H1 (cell line): ENCODE results near the gene PRR14L. TPM values are rescaled to one million over a fixed set of nuclear protein-coding genes. Genes with fewer than 3 reads are reported as not detected.

Source experiments
- CTCF ChIA-PET: fragments of 300-600 bp; sonication (Branson Sonifier 250); formaldehyde crosslinking; loops from one replicate; lab custom pipeline; 2021; ENCODE audit not compliant: partially characterized antibody; lab: Charles Lee
- POLR2A ChIA-PET: fragments of 300-600 bp; sonication (Branson Sonifier 250); formaldehyde crosslinking; loops from one replicate; lab custom pipeline; 2021; ENCODE audit warnings: inconsistent platforms; ENCODE audit not compliant: partially characterized antibody; lab: Charles Lee
- DNase-seq, 2 experiments: peaks; one replicate each; pipeline versions ENCODE4 v3.0.0 to v3.0.0-alpha.2; 2010 to 2022; ENCODE audit warnings: low spot score in 2 of 2, low read depth in 1 of 2, mixed read lengths in 1 of 2
- FAIRE-seq: peaks from 2 replicates; lab custom pipeline; 2011; peaks lifted over from hg19 to GRCh38; lab: Jason Lieb, UNC
- H2AFZ ChIP-seq: 2 replicates; pipeline ENCODE4 v1.8.1; 2012; ENCODE audit warnings: low read length, inconsistent platforms
- H2AK5ac ChIP-seq: 2 replicates; pipeline ENCODE4 v1.6.1; 2013; ENCODE audit warnings: low read depth, low read length
- H2BK120ac ChIP-seq: replicated peaks from 2 replicates; pipeline ENCODE3; 2013; ENCODE audit warnings: low read depth, low read length, inconsistent platforms
- H2BK12ac ChIP-seq: 2 replicates; pipeline ENCODE4 v1.6.1; 2013; ENCODE audit warnings: low read depth, low read length
- H2BK15ac ChIP-seq: 2 replicates; pipeline ENCODE4 v1.6.1; 2013; ENCODE audit warnings: low read length
- H2BK20ac ChIP-seq: 2 replicates; pipeline ENCODE4 v1.6.1; 2013; ENCODE audit warnings: low read length
- H2BK5ac ChIP-seq: 2 replicates; pipeline ENCODE4 v1.6.1; 2013; ENCODE audit warnings: low read depth, low read length
- H3K14ac ChIP-seq: 2 replicates; pipeline ENCODE4 v1.6.1; 2013; ENCODE audit warnings: inconsistent platforms; ENCODE audit not compliant: insufficient read length
- H3K18ac ChIP-seq: 2 replicates; pipeline ENCODE4 v1.6.1; 2013; ENCODE audit warnings: low read length; ENCODE audit errors: extremely low read depth
- H3K23ac ChIP-seq: 2 replicates; pipeline ENCODE4 v1.6.1; 2013; ENCODE audit warnings: inconsistent platforms; ENCODE audit not compliant: insufficient read length
- H3K23me2 ChIP-seq: 2 replicates; pipeline ENCODE4 v1.6.1; 2013; ENCODE audit warnings: low read depth, low read length
- H3K27ac ChIP-seq: 2 replicates; pipeline ENCODE4 v1.6.1; 2011; ENCODE audit warnings: low read depth, low read length, inconsistent platforms
- H3K27me3 ChIP-seq, 4 experiments: replicated peaks in 1 of 4; 1 replicate in 1 of 4; 2 replicates in 3 of 4; pipeline versions ENCODE4 v1.6.1 to v1.8.1; 2011 to 2013; ENCODE audit warnings: low read length in 3 of 4, mild to moderate bottlenecking in 3 of 4, inconsistent platforms in 2 of 4, mixed read lengths in 2 of 4, moderate library complexity in 1 of 4; ENCODE audit not compliant: control insufficient read depth in 3 of 4, insufficient read depth in 3 of 4; ENCODE audit errors: extremely low read depth in 1 of 4
- H3K36me3 ChIP-seq, 4 experiments: 2 replicates each; pipeline versions ENCODE4 v1.6.1 to v1.8.1; 2011 to 2013; ENCODE audit warnings: mild to moderate bottlenecking in 4 of 4, low read length in 3 of 4, moderate library complexity in 2 of 4, control low read depth in 1 of 4, inconsistent platforms in 1 of 4; ENCODE audit not compliant: insufficient read depth in 4 of 4, control insufficient read depth in 2 of 4
- H3K4ac ChIP-seq: replicated peaks from 2 replicates; pipeline ENCODE3; 2013; ENCODE audit warnings: low read length, low read depth, mixed read lengths, inconsistent platforms; ENCODE audit not compliant: insufficient read length
- H3K4me1 ChIP-seq, 4 experiments: replicated peaks in 1 of 4; 1 replicate in 1 of 4; 2 replicates in 3 of 4; pipeline versions ENCODE4 v1.6.1 to v1.8.1; 2011 to 2013; ENCODE audit warnings: low read length in 3 of 4, inconsistent platforms in 2 of 4, mixed read lengths in 1 of 4; ENCODE audit not compliant: insufficient read depth in 4 of 4, control insufficient read depth in 3 of 4
- H3K4me2 ChIP-seq, 2 experiments: 2 replicates each; pipeline versions ENCODE4 v1.6.1 to v1.8.1; 2011 to 2013; ENCODE audit warnings: low read depth in 2 of 2, low read length in 2 of 2, control low read depth in 1 of 2, inconsistent platforms in 1 of 2, mild to moderate bottlenecking in 1 of 2; ENCODE audit not compliant: insufficient read depth in 1 of 2
- H3K4me3 ChIP-seq, 4 experiments: fragments of 200-600, 300-600 bp in 1 of 4; sonication (generic), shearing (Covaris generic), sonication (Bioruptor Twin) in 1 of 4; 2 replicates each; pipeline versions ENCODE4 v1.5.1 to v1.8.1; 2011 to 2016; ENCODE audit warnings: low read length in 4 of 4, low read depth in 3 of 4, control low read depth in 2 of 4, inconsistent platforms in 2 of 4, mild to moderate bottlenecking in 2 of 4, mixed read lengths in 1 of 4, moderate library complexity in 1 of 4; ENCODE audit not compliant: insufficient read depth in 2 of 4; ENCODE audit errors: extremely low read depth in 1 of 4
- H3K56ac ChIP-seq: replicated peaks from 2 replicates; pipeline ENCODE3; 2013; ENCODE audit warnings: low read depth, mild to moderate bottlenecking, mixed read lengths, low read length, inconsistent platforms; ENCODE audit not compliant: insufficient read length
- H3K79me1 ChIP-seq: 2 replicates; pipeline ENCODE4 v1.6.1; 2013; ENCODE audit warnings: low read depth, low read length, control low read depth
- H3K79me2 ChIP-seq, 2 experiments: 2 replicates each; pipeline versions ENCODE4 v1.6.1 to v1.8.1; 2012 to 2013; ENCODE audit warnings: low read length in 2 of 2, mild to moderate bottlenecking in 2 of 2, inconsistent platforms in 1 of 2; ENCODE audit not compliant: insufficient read depth in 2 of 2, control insufficient read depth in 1 of 2
- H3K9ac ChIP-seq, 4 experiments: replicated peaks in 1 of 4; 1 replicate in 1 of 4; 2 replicates in 3 of 4; pipeline versions ENCODE4 v1.6.1 to v1.8.1; 2011 to 2013; ENCODE audit warnings: low read depth in 3 of 4, low read length in 3 of 4, control low read depth in 2 of 4, mild to moderate bottlenecking in 2 of 4, moderate library complexity in 2 of 4, inconsistent platforms in 1 of 4; ENCODE audit errors: extremely low read depth in 1 of 4
- H3K9me3 ChIP-seq, 2 experiments: 2 replicates each; pipeline versions ENCODE4 v1.6.1 to v1.8.1; 2012 to 2013; ENCODE audit warnings: mild to moderate bottlenecking in 2 of 2, moderate library complexity in 2 of 2, control low read depth in 1 of 2, inconsistent platforms in 1 of 2, low read depth in 1 of 2, low read length in 1 of 2, mixed read lengths in 1 of 2; ENCODE audit not compliant: insufficient read depth in 2 of 2
- H4K20me1 ChIP-seq, 2 experiments: replicated peaks in 1 of 2; 2 replicates each; pipeline versions ENCODE3 to v1.8.1; 2011 to 2013; ENCODE audit warnings: inconsistent platforms in 2 of 2, low read length in 2 of 2, mild to moderate bottlenecking in 1 of 2; ENCODE audit not compliant: insufficient read depth in 2 of 2, control insufficient read depth in 1 of 2
- H4K5ac ChIP-seq: 2 replicates; pipeline ENCODE4 v1.6.1; 2013; ENCODE audit warnings: low read length, low read depth, mixed read lengths, inconsistent platforms; ENCODE audit not compliant: insufficient read length
- H4K8ac ChIP-seq: 2 replicates; pipeline ENCODE4 v1.8.0; 2013; ENCODE audit warnings: mild to moderate bottlenecking, moderate library complexity, low read length, inconsistent platforms; ENCODE audit not compliant: insufficient read depth; ENCODE audit errors: extremely low read depth
- H4K91ac ChIP-seq: replicated peaks from 2 replicates; pipeline ENCODE3; 2013; ENCODE audit warnings: low read length, mixed read lengths, inconsistent platforms; ENCODE audit not compliant: insufficient read length
- ASH2L ChIP-seq: fragments of 200-600, 300-600 bp; sonication (generic); IDR thresholded peaks from one replicate; pipeline ENCODE4 v1.7.1; 2017; ENCODE audit warnings: low read length
- CEBPB ChIP-seq: IDR thresholded peaks from 2 replicates; pipeline ENCODE4 v1.6.1; 2012; ENCODE audit warnings: low read depth, low read length
- E2F6 ChIP-seq: IDR thresholded peaks from 2 replicates; pipeline ENCODE4 v1.6.1; 2012; ENCODE audit warnings: inconsistent platforms
- EZH2 ChIP-seq: fragments of 200-600 bp; sonication (generic); IDR thresholded peaks from 2 replicates; pipeline ENCODE4 v1.7.1; 2012; ENCODE audit warnings: low read depth, mild to moderate bottlenecking, moderate library complexity, low read length, inconsistent platforms; ENCODE audit not compliant: severe bottlenecking
- GABPA ChIP-seq: IDR thresholded peaks from 2 replicates; pipeline ENCODE4 v1.6.1; 2011; ENCODE audit warnings: mild to moderate bottlenecking, low read length, moderate library complexity, borderline replicate concordance; ENCODE audit not compliant: insufficient read depth
- JUN ChIP-seq: IDR thresholded peaks from 2 replicates; pipeline ENCODE4 v1.6.1; 2011; ENCODE audit warnings: low read depth, mild to moderate bottlenecking, improper control_type of control experiment, low read length
- MAX ChIP-seq: IDR thresholded peaks from 2 replicates; pipeline ENCODE4 v1.6.1; 2012; ENCODE audit warnings: inconsistent platforms
- POLR2AphosphoS5 ChIP-seq: IDR thresholded peaks from 2 replicates; pipeline ENCODE4 v1.6.1; 2011; ENCODE audit warnings: low read depth, low read length
- RFX5 ChIP-seq: IDR thresholded peaks from 2 replicates; pipeline ENCODE4 v1.6.1; 2011; ENCODE audit warnings: low read depth, low read length, improper control_type of control experiment, borderline replicate concordance
- SIN3A ChIP-seq, 2 experiments: IDR thresholded peaks in 1 of 2; conservative IDR thresholded peaks in 1 of 2; 2 replicates each; pipeline ENCODE4 v1.6.1; 2011 to 2012; ENCODE audit warnings: low read length in 2 of 2, improper control_type of control experiment in 1 of 2, low read depth in 1 of 2, mild to moderate bottlenecking in 1 of 2
- SP4 ChIP-seq: IDR thresholded peaks from 2 replicates; pipeline ENCODE4 v1.6.1; 2012; ENCODE audit warnings: low read length, inconsistent platforms
- TAF7 ChIP-seq: optimal IDR thresholded peaks from 2 replicates; pipeline ENCODE3; 2011; ENCODE audit warnings: low read depth, mild to moderate bottlenecking, inconsistent platforms, low read length, moderate library complexity, borderline replicate concordance
- TBP ChIP-seq: IDR thresholded peaks from 2 replicates; pipeline ENCODE4 v1.6.1; 2011; ENCODE audit warnings: low read depth, low read length, improper control_type of control experiment
- WGBS, 2 experiments: shearing (Covaris generic) in 1 of 2; methylation state at CpG; one replicate each; pipeline versions ENCODE4 v1.1.6 to v1.1.7; 2013 to 2015; ENCODE audit warnings: low lambda C conversion rate in 2 of 2, mixed read lengths in 2 of 2, inconsistent platforms in 1 of 2, low coverage in 1 of 2, missing lambda C conversion rate in 1 of 2; ENCODE audit not compliant: insufficient replicate concordance in 2 of 2, insufficient coverage in 1 of 2, insufficient read length in 1 of 2; ENCODE audit errors: extremely low coverage in 1 of 2, missing lambda C conversion rate in 1 of 2; 5-methylcytosine and 5-hydroxymethylcytosine counted together
- polyA plus RNA-seq, 7 experiments: library from polyadenylated mRNA; depleted of rRNA in 3 of 7; stranded (reverse) in 5 of 7; unstranded in 2 of 7; fragments of >200 nt in 5 of 7; fragments of 200-250 nt in 2 of 7; gene quantifications; 1 replicate in 5 of 7; 2 replicates in 1 of 7; 4 replicates in 1 of 7; pipeline versions ENCODE4 v1.2.1 to v1.2.3, GENCODE V29; 2011 to 2013; ENCODE audit warnings: missing spikeins in 2 of 7, mixed read lengths in 2 of 7
- total RNA-seq: library from RNA; stranded (reverse); fragmentation: NEBNext Ultra II Directional; extraction: Animal tissue kit (Norgen Biotek cat#: 25700); gene quantifications from 2 replicates; pipeline ENCODE4 v1.2.1, GENCODE V29; 2021

PRR14L gene
- total and polyA plus RNA-seq, 2 of the 8 experiments (the other 6 are each of a cell fraction or from before 2014, with no cell fraction given), result 26.5 to 98.6 TPM

- no peak for FAIRE-seq
- POLR2A ChIA-PET, result interaction anchor here (0.9 kb wide), 1 partner anchor 28 kb away, joined by 6 read pairs; no protein-coding TSS in a partner anchor
- TF ChIP-seq SP4 (no peak), GABPA (no peak), CEBPB (no peak), E2F6 (no peak), TBP (no peak), ASH2L (no peak), RFX5 (no peak), MAX (no peak), TAF7 (no peak), POLR2AphosphoS5 (no peak), JUN (no peak), SIN3A (conservative IDR thresholded peaks at IDR 0.05 in 1 of 2, IDR thresholded peaks at IDR 0.05 in 1 of 2; ENCODE audit: low read depth in 1 of 2, low read length in 2 of 2) (no peak), EZH2 (no peak)
Observed at GRCh38 chr22:31654408-31654807, 95.5 kb downstream of the PRR14L start.

More at GRCh38 chr22:31654408-31654807, 95.5 kb downstream of the PRR14L start:
- H2BK15ac ChIP-seq, result no peak overlapping the region
- no peak overlapping the region for H3K18ac ChIP-seq
- CTCF ChIA-PET, result interaction anchor here (0.8 to 1.6 kb wide), 2 partner anchors 11 to 13 kb away, joined by 3 to 8 read pairs; no protein-coding TSS in a partner anchor
- no peaks in the 10 kb centered on the region for H3K9me3 ChIP-seq
- H4K8ac ChIP-seq, result no peak overlapping the region
- H3K14ac ChIP-seq, result no peak overlapping the region
- H4K20me1 ChIP-seq, result peaks cover 0 to 5% of the 10 kb centered on the region in 2 experiments
- H3K27me3 ChIP-seq, result no peaks in the 10 kb centered on the region
- no peak for DNase-seq
- no peak overlapping the region for H2BK12ac ChIP-seq
- no peak overlapping the region for H4K91ac ChIP-seq
- H3K56ac ChIP-seq, result no peak overlapping the region
- H3K23ac ChIP-seq, result no peak overlapping the region
- H3K79me2 ChIP-seq, result peaks cover 7 to 88% of the 10 kb centered on the region in 2 experiments
- no peak overlapping the region for H2BK120ac ChIP-seq
- H3K27ac ChIP-seq, result no peak overlapping the region
- H3K9ac ChIP-seq, result no peak overlapping the region
- 89% methylated on average over 5 of the region's 5 CpGs; no CpG with 5 or more reads in 1 of the 2 experiments for WGBS, 2 experiments
- no peaks in the 10 kb centered on the region for H3K23me2 ChIP-seq
- H2AK5ac ChIP-seq, result no peak overlapping the region
- H3K79me1 ChIP-seq, result peaks cover 13% of the 10 kb centered on the region
- no peak overlapping the region for H3K4me3 ChIP-seq
- H3K4ac ChIP-seq, result no peak overlapping the region
- no peak overlapping the region for H2BK5ac ChIP-seq
- H4K5ac ChIP-seq, result no peak overlapping the region
- H3K4me1 ChIP-seq, result no peaks in the 10 kb centered on the region
- H2BK20ac ChIP-seq, result no peak overlapping the region
- H2AFZ ChIP-seq, result no peak overlapping the region
- no peak overlapping the region for H3K4me2 ChIP-seq
- peaks cover 0 to 6% (median 0%) of the 10 kb centered on the region in 4 experiments; a peak in 1 of 8 replicates for H3K36me3 ChIP-seq
